K562 (cell line): ENCODE data around the gene MED15. TPM values are rescaled to one million over a fixed set of nuclear protein-coding genes. Genes with fewer than 3 reads are reported as not detected.

Experiments used
- CCAR2 ChIP-seq: fragments of 200-400 bp; formaldehyde crosslinking; IDR thresholded peaks from 2 replicates; pipeline ENCODE4 v1.6.1; 2017; ENCODE audit warnings: mild to moderate bottlenecking, low read depth, low read length
- CHD1 ChIP-seq: fragments of 200-600 bp; sonication (generic); IDR thresholded peaks from one replicate; pipeline ENCODE4 v1.6.1; 2012; ENCODE audit warnings: mild to moderate bottlenecking, moderate library complexity, low read length, inconsistent platforms
- E2F3 ChIP-seq: fragments of 250-450 bp; sonication (Bioruptor Pico); IDR thresholded peaks from 2 replicates; pipeline ENCODE4 v1.4.0; 2020; ENCODE audit warnings: mild to moderate bottlenecking
- E2F4 ChIP-seq: sonication (generic); formaldehyde crosslinking; IDR thresholded peaks from 2 replicates; pipeline ENCODE4 v1.8.0; 2022; ENCODE audit warnings: mild to moderate bottlenecking, low read depth, missing genetic modification reagents
- EHMT2 ChIP-seq: fragments of 450-650 bp; IDR thresholded peaks from 2 replicates; pipeline ENCODE4 v1.6.1; 2018; ENCODE audit warnings: antibody characterized with exemption
- GATAD2B ChIP-seq: fragments of 450-650 bp; IDR thresholded peaks from 2 replicates; pipeline ENCODE4 v1.6.1; 2017; ENCODE audit warnings: mild to moderate bottlenecking, borderline replicate concordance
- HIVEP1 ChIP-seq: fragments of 250-450 bp; sonication (Bioruptor Pico); IDR thresholded peaks from 2 replicates; pipeline ENCODE4 v1.4.0; 2020; ENCODE audit warnings: mild to moderate bottlenecking
- KHSRP ChIP-seq: fragments of 450-650 bp; IDR thresholded peaks from 2 replicates; pipeline ENCODE4 v1.6.1; 2017
- MAFG ChIP-seq: fragments of 450-650 bp; conservative IDR thresholded peaks from 2 replicates; pipeline ENCODE4 v1.6.1; 2016; ENCODE audit warnings: missing genetic modification characterization, missing compliant biosample characterization
- MECOM ChIP-seq: fragments of 250-450 bp; sonication (Bioruptor Pico); IDR thresholded peaks from 2 replicates; pipeline ENCODE4 v1.8.0; 2022; ENCODE audit warnings: inconsistent platforms
- NBN ChIP-seq: fragments of 450-650 bp; IDR thresholded peaks from 2 replicates; pipeline ENCODE4 v1.6.1; 2016; ENCODE audit warnings: low read depth, mild to moderate bottlenecking
- NR2F6 ChIP-seq: fragments of 450-650 bp; formaldehyde crosslinking; IDR thresholded peaks from 2 replicates; pipeline ENCODE4 v1.4.0; 2020; ENCODE audit warnings: mild to moderate bottlenecking
- PATZ1 ChIP-seq: fragments of 250-450 bp; sonication (Bioruptor Pico); IDR thresholded peaks from 2 replicates; pipeline ENCODE4 v1.5.0; 2020; ENCODE audit warnings: mild to moderate bottlenecking, borderline replicate concordance
- RBM22 ChIP-seq: fragments of 200-400 bp; formaldehyde crosslinking; IDR thresholded peaks from 2 replicates; pipeline ENCODE4 v1.6.1; 2018; ENCODE audit warnings: low read length, low read depth; ENCODE audit not compliant: poor library complexity, severe bottlenecking
- SFPQ ChIP-seq: fragments of 200-400 bp; formaldehyde crosslinking; IDR thresholded peaks from 2 replicates; pipeline ENCODE4 v1.6.1; 2017; ENCODE audit warnings: mild to moderate bottlenecking, low read depth, low read length, moderate library complexity
- SIN3B ChIP-seq: fragments of 450-650 bp; IDR thresholded peaks from 2 replicates; pipeline ENCODE4 v1.6.1; 2017; ENCODE audit warnings: low read depth, mild to moderate bottlenecking, moderate library complexity
- SIX5 ChIP-seq, 2 experiments: IDR thresholded peaks; 2 replicates each; pipeline ENCODE4 v1.6.1; 2011; ENCODE audit warnings: low read length in 2 of 2, borderline replicate concordance in 1 of 2, low read depth in 1 of 2, mild to moderate bottlenecking in 1 of 2, moderate library complexity in 1 of 2; ENCODE audit not compliant: insufficient read depth in 1 of 2
- SMARCA4 ChIP-seq: fragments of 450-650 bp; IDR thresholded peaks from 2 replicates; pipeline ENCODE4 v1.6.1; 2016
- TOE1 ChIP-seq, 2 experiments: fragments of 450-650 bp in 1 of 2; sonication (generic) in 1 of 2; formaldehyde crosslinking in 1 of 2; IDR thresholded peaks; 2 replicates each; pipeline versions ENCODE4 v1.7.1 to v1.8.0; 2016 to 2022; ENCODE audit warnings: borderline replicate concordance in 2 of 2, mild to moderate bottlenecking in 2 of 2, antibody characterized with exemption in 1 of 2, inconsistent platforms in 1 of 2, low read depth in 1 of 2, missing genetic modification reagents in 1 of 2, moderate library complexity in 1 of 2
- USF2 ChIP-seq: sonication (generic); formaldehyde crosslinking; IDR thresholded peaks from 2 replicates; pipeline ENCODE4 v1.5.0; 2020; ENCODE audit warnings: missing genetic modification reagents
- XRCC3 ChIP-seq: fragments of 450-650 bp; IDR thresholded peaks from 2 replicates; pipeline ENCODE4 v1.6.1; 2017; ENCODE audit warnings: mild to moderate bottlenecking, moderate library complexity
- ZNF449 ChIP-seq: fragments of 250-450 bp; sonication (Bioruptor Pico); IDR thresholded peaks from 2 replicates; pipeline ENCODE4 v1.8.0; 2022; ENCODE audit warnings: moderate library complexity, mild to moderate bottlenecking, inconsistent platforms
- ZNF507 ChIP-seq: conservative IDR thresholded peaks from 2 replicates; pipeline ENCODE4 v1.6.1; 2017; ENCODE audit warnings: missing genetic modification characterization, missing compliant biosample characterization
- polyA plus RNA-seq, 8 experiments: library from polyadenylated mRNA; depleted of rRNA in 4 of 8; stranded (reverse) in 5 of 8; unstranded in 3 of 8; fragments of >200 nt; fragmentation: Nextera tagmentation in 2 of 8; fragmentation: Illumina TruSeq in 1 of 8; extraction: Ambion mirVana in 2 of 8; extraction: Trizol in 1 of 8; gene quantifications; 2 replicates each; pipeline versions ENCODE4 v1.2.1 to v1.2.3, GENCODE V29; 2011 to 2014; ENCODE audit warnings: inconsistent platforms in 1 of 8, missing spikeins in 1 of 8
- total RNA-seq, 7 experiments: library from RNA; depleted of rRNA in 6 of 7; stranded (reverse); fragments of >200 nt in 6 of 7; fragmentation: Illumina TruSeq in 2 of 7; extraction: Trizol in 2 of 7; gene quantifications; 2 replicates each; pipeline versions ENCODE4 v1.2.1 to v1.2.3, GENCODE V29; 2011 to 2021; ENCODE audit warnings: low replicate concordance in 1 of 7

Gene MED15
- total and polyA plus RNA-seq, 9 of the 15 experiments (the other 6 are each of a cell fraction or from before 2014, with no cell fraction given), result 4.0 to 271 (median 60.1) TPM

- 0 out of 2 replicates have a peak, but pooled peaks have one; percentile 24 for TF ChIP-seq E2F4 (CRISPR knock-in tag)
- no peak for TF ChIP-seq MECOM
- 0 out of 2 replicates have a peak, but pooled peaks have one; percentile 39 for TF ChIP-seq E2F3
- TF ChIP-seq GATAD2B, result no peak
- no peak for TF ChIP-seq KHSRP
- no peak for TF ChIP-seq SIN3B
- TF ChIP-seq RBM22, result no peak
- no peak for TF ChIP-seq MAFG (tag)
- no peak for TF ChIP-seq CCAR2
- TF ChIP-seq XRCC3, result no peak
- TF ChIP-seq NBN, result no peak
- TF ChIP-seq PATZ1 (CRISPR knock-in tag), result no peak
- no peak for TF ChIP-seq SFPQ
- TF ChIP-seq ZNF449 (CRISPR knock-in tag), result no peak
- no peak for TF ChIP-seq USF2 (CRISPR knock-in tag)
- no peak for TF ChIP-seq CHD1
- TF ChIP-seq EHMT2, result no peak
- TF ChIP-seq SIX5 (IDR thresholded peaks at IDR 0.05; ENCODE audit: borderline replicate concordance in 1 of 2, insufficient read depth in 1 of 2, low read depth in 1 of 2, low read length in 2 of 2), result peak in 1 of 2 experiments; percentile 7; a peak in 1 of 4 replicates
- no peak for TF ChIP-seq TOE1 (IDR thresholded peaks at IDR 0.05; ENCODE audit: borderline replicate concordance)
- TF ChIP-seq TOE1 (CRISPR knock-in tag; IDR thresholded peaks at IDR 0.05; ENCODE audit: borderline replicate concordance, low read depth), result no peak
- no peak for TF ChIP-seq SMARCA4
- TF ChIP-seq NR2F6, result no peak
- TF ChIP-seq HIVEP1, result no peak
- no peak for TF ChIP-seq ZNF507 (tag)
These were observed 79.0 kb downstream of the MED15 start (continued) for GRCh38 chr22:20586403-20586745.
